HG02852 (cell line): ENCODE results near the gene FHIP1B.

Source experiments
- ATAC-seq: cut with Tn5 transposase; IDR thresholded peaks from one replicate; pipeline ENCODE4 v1.9.1; 2021; ENCODE audit warnings: mild to moderate bottlenecking, moderate library complexity; ENCODE audit not compliant: unreplicated experiment

The FHIP1B gene

DNA sequence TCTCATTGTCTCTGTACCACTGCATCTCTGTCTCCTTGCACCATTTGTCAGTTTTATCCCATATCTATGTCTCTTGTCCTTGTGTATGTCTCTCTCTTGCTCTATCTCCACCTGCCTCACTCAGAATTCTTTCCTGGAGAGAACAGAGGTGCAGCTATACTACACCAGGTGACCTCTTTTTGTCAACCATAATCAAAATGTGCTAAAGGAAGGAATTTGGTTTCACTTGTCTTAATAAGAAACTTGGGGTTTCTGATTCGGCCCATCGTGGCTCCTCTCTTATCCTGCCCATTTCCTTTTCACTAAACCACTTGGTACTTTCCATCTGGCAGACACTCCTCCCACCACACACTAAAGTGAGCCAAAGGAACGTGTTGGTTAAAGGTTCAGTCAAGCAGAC is 31.1 kb downstream of the FHIP1B start:
- ATAC-seq: peak; percentile 76

DNA sequence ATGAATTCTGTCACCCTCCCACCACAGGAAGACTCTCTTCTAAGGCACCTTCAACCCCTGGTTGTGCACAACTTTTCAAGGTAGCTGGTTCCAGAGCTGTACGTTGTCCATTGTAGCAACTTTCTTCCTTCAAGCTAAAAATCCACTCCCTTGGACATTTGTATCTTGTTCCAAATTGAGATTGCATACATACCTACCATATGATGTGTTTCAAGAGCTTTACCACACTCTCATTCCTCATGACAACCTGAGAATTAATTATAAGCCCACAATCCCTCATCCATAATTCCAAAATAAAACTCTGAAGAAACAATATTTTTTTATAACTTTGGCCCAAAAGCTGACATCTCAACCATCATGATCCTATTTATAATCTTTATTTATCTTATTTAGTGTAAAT is 32.4 kb downstream of the FHIP1B start:
- no peak for ATAC-seq

DNA sequence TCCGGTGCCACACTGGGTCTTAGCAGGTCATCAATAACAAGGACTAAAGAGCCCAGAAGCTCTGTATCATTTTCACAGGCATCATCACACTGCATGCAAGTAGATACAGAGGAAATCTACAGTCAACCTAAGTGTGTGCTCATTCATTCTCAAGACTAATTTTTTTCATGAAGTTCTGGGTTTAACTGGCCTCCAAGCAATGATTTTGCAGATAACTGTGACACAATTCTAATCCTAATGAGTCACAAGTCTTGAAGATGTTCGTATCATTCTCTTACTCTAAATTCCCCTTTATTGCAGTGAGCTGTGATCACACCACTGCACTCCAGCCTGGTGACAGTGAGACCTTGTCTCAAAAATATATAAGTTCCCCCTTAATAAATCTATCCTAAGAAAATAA is 33.0 kb downstream of the FHIP1B start:
- no peak for ATAC-seq

DNA sequence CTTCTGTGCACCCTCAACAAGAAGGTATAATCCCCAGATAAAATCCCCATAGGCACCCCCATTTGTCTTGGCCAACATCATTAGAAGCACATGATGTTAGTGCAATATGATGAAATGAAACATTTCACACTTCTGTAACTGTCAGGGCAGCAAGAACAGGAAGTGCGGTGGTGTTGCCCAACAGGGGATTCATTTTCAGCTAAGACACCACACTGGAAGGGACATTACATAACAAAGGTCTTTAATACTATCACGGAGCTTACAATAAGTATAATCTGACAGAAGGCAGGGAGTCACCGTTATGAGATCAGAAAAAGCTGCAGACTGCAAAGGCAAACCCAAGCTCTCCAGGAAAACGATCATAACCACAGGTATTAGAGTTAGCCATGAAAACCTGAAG is 33.5 kb downstream of the FHIP1B start:
- ATAC-seq: no peak

DNA sequence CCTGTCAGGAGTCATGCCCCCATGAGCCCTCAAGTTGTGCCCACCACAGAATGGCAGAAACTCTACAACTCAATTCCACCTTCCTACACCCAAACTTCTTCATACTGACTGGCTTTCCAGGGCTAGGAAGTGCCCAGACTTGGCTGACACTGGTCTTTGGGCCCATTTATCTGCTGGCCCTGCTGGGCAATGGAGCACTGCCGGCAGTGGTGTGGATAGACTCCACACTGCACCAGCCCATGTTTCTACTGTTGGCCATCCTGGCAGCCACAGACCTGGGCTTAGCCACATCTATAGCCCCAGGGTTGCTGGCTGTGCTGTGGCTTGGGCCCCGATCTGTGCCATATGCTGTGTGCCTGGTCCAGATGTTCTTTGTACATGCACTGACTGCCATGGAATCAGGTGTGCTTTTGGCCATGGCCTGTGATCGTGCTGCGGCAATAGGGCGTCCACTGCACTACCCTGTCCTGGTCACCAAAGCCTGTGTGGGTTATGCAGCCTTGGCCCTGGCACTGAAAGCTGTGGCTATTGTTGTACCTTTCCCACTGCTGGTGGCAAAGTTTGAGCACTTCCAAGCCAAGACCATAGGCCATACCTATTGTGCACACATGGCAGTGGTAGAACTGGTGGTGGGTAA is 35.1 kb downstream of the FHIP1B start, which contains the start of gene OR52W1:
Gene OR52W1, plus strand, starts transcription at position 51 of the 637 bp plus-strand sequence. Its CDS starts 0 bp downstream, at position 51.
- no peak for ATAC-seq

DNA sequence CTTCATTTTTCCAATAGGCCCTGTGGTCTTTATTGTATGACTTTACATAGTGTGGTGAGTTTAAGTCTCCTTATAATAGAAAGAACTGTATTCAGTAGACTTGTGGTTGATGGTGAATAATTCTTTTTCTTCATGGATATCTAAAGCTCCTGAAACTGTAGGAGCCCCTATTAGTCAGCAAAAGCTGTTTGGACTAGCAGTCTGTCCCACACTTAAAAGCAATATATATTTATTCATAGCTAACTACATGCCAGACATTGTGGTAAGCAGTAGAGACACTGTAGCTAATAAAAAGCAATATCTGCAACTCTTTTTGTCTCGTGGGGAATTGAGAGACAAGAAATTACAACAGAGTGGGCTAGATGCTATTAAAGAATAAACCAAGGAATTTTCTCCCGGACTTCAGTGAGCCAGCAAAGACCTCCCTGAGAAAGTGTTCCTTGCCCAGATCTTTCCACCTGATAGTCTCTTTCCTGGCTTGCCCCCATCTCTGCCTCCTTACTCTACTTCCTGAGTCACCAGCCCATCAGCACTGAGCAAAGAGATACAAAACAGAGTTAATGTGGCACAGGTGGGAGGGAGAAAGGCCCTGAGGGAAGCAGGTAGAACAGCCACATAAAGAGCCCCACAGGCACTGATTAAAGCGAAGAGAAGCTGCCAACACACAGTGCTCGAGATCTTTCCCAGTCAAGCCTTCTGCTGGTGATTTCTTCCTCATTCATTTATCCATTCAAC is 36.8 kb downstream of the FHIP1B start:
- no peak for ATAC-seq

DNA sequence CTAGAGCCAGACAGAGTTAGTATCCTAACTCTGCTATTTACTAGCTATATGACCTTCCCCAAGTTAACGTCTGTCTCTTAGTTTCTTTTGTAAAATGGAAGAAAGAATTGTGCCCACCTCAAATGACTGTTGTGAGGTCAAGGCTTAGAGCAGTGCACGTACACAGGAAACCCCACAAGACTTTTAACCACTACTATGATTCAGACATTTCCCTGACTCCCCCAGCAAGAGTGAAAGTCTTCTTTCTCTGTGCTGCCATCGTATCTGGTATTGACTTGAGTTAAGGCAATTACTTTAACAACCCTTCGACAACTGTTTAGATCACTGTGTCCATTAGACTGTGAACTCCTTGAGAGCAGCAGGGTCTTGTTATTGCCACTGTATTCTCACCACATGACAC is 38.0 kb downstream of the FHIP1B start:
- ATAC-seq: no peak

DNA sequence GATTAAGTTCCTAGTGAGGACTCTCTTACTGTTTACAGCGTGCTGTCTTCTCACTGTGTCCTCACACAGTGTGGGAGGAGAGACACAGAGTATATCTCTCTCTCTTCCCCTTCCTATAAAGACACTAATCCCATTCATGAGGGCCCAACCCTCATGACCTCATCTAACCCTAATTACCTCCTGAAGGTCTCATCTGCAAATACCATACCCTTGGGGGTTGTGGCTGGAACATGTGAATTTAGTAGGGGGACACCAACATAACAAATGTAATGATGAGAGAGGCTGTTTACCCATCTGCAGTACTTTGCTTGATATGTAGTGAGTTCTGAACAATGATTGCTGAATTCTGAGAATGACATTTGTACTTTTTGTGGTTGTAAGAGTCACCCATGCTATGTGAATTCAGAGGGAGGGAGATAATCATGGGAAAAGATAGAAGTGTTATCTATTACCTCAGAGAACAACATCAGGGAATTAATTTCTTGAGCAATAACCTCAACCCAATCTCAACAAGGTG is 40.3 kb downstream of the FHIP1B start:
- ATAC-seq: no peak

DNA sequence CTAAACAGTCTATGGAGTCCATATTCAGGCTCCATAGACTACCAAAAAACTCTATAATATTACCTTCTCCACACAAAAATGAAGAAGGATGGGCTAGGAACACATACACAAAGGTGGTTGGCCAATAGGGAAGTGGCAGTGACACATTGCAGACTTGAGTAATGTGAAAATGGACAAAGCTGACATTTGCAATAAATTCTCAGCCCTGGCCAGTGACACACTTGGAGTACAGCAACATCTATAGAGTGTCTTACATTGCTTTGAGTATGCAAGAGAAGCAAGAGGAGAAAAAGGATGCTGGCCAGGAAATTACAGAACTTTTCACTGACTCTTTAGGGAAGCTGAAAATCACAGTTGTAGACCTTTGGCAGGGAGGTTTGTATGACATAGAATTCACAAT is 42.7 kb downstream of the FHIP1B start:
- ATAC-seq: no peak

DNA sequence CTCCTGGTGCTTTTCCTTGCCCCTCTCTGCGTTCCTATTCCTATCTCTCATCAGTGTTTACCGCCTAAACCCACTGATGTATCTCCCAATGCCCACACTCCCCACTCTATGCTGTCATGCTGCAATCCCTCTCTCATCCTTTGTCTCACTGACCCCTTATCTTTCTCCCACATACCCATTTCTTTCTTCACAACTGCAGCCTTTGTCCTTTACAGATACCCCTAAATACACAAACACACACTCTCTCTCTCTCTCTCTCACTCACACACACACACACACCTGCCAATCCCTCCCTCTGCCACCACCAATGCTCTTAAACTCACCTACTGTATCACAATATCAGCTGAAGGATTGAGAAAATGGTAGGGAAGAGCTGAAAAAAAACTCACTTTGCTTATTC is 59.0 kb downstream of the FHIP1B start:
- ATAC-seq: no peak

DNA sequence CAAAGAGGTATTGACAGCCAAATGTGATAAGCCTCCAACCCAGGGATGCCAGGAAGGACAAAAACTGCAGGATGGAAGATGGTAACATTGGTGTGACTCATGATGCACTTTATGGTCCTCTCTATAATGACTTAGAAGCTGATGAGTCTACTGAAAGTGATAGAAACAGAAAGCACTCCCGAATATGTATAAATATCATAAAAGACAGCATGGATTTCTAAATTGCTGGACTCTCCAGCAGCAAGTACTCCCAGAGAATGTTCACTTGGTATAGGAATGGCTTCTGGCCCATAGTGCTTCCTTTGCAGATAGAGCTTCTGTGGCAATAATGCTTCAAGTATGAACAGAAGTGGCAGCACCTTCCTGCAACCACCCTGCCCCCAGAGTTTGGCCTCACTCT is 64.2 kb downstream of the FHIP1B start, which contains the start of gene OR52B2:
Gene OR52B2, minus strand, starts transcription at position 101 of the 400 bp plus-strand sequence. Its CDS starts 0 bp downstream, at position 101.
- ATAC-seq: no peak
